GM21515 (cell line): ENCODE data around the gene HK1.
"Not testable (repeated sequence)": the region's sequence is repeated elsewhere in the genome, so short reads cannot be mapped to it uniquely, and the experiment has no call there.

Experiments
- ATAC-seq: cut with Tn5 transposase; IDR thresholded peaks from one replicate; pipeline ENCODE4 v1.9.1; 2021; ENCODE audit not compliant: unreplicated experiment

Gene HK1

DNA sequence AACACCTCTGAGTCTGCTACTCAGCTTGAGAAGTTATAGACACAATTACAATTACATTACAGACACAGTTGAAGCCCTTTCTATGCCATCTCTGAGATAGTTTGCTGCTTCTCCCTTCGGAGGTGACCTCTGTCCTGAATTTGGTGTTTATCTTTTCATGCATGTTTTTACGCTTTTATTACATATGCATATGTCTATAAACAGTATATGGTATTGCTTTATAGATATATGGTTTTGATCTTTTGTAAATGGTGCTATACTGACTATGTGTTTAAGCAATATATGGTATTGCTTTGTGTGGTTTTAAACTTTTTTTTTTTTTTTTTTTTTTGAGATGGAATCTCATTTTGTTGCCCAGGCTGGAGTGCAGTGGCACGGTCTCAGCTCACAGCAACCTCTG is 48.4 kb downstream of the HK1 start:
- no peak for ATAC-seq

DNA sequence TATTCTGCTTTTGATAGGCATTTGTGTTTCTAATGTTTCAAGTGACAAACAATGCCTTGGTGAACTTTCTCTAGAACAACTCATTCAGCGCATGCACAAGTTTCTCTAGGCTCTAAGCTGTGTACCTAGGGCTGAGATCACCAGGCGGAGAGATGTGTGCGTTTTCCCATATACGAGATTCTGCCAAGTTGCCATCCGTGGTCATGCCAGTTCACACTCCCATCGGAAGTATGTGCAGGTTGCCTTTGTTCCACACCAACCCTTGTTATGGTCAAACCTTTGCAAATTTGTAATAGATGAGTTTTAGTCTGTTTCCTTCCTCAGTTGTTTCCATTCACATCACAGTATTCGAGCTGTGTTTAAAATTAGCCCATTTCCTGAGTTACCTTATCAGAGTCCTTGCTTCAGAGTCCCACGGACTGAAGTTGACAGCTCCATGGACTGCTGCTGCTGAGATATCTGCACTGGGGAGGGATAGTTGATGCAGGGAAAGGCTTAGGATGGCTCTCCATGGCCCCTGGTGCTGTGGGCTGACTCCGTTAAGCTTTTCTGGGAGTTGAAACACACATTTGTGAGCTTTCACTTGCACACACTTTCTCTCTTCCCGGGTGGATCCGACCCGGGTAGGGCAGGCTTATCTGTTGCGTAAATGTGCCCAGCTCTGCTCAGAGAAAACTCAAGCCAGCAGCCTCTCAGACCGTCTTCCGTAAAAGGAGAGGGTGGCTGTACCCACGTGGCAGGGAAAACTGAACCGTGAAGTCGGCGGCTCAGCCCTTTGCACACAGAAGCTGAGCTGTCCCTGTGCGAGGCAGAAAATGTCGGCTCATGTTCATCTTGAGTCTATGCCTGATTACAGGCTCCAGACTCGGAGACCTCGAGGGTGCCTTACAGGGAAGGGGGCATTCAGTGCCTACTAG is 49.4 kb downstream of the HK1 start:
- ATAC-seq, result no peak

GRCh38 chr10:69328380-69328735 is 50.1 kb downstream of the HK1 start:
- ATAC-seq, result no peak

DNA sequence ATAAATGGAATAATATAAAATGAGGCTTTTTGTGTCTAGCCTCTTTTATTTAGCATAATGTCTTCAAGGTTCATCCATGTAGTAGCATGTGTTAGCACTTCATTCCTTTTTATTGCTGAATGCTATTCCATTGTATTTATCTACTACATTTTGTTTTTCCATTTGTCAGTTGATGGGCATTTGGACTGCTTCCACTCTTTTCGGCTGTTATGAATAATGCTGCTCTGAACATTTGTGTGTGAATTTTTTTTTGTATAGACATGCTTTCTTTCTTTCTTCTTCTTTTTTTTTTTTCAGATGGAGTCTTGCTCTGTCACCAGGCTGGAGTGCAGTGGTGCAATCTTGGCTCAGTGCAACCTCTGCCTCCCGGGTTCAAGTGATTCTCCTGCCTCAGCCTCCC is 50.6 kb downstream of the HK1 start:
- ATAC-seq, result not testable (repeated sequence)

DNA sequence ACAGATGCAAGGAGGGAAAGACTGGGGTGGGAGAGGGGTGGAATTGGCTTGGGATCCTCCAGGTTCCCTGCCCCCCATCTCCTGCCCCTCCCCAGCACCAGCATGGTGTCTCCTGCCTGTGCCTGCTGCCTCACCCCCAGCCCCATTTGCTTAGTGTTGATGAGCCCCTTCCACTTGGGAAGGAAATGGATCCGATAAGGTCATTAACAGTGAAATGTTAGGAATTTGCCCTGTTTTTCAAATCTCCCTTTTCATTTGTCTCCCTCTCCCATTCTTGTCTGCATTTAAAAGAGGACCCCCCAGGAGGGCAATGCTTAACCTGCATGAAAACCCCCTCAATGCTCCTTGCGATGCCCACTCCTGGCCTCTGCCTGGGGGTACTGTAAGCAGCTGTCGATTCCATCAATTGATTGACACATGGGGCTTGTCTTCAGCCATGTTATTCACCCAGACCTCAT is 51.5 kb downstream of the HK1 start:
- no peak for ATAC-seq

- ATAC-seq, result no peak
Observed at GRCh38 chr10:69331161-69331560, 52.9 kb downstream of the HK1 start.

- no peak for ATAC-seq
Observed at GRCh38 chr10:69332278-69333010, 54.1 kb downstream of the HK1 start.

DNA sequence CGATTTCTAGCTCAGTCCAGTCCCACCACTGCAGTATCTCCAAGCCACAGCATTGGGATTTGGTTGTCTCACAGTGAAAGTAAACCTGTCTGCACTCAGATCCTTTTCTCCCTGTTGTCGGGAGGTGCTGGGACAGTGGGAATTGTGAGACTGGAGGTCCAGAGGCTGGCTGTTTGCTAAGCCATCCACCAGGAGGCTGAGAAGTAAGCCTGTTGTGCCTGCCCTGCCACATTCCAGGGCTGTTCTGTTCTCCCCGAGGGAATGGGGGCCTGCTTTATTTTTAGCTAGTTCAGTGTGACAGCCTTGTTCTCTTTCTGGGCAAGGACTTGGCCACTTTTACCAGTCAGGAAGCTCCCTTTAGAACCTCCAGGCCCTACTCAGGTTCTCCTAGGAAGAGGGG is 54.9 kb downstream of the HK1 start:
- ATAC-seq, result no peak

GRCh38 chr10:69333865-69334301 is 55.6 kb downstream of the HK1 start:
- not testable (repeated sequence) for ATAC-seq

DNA sequence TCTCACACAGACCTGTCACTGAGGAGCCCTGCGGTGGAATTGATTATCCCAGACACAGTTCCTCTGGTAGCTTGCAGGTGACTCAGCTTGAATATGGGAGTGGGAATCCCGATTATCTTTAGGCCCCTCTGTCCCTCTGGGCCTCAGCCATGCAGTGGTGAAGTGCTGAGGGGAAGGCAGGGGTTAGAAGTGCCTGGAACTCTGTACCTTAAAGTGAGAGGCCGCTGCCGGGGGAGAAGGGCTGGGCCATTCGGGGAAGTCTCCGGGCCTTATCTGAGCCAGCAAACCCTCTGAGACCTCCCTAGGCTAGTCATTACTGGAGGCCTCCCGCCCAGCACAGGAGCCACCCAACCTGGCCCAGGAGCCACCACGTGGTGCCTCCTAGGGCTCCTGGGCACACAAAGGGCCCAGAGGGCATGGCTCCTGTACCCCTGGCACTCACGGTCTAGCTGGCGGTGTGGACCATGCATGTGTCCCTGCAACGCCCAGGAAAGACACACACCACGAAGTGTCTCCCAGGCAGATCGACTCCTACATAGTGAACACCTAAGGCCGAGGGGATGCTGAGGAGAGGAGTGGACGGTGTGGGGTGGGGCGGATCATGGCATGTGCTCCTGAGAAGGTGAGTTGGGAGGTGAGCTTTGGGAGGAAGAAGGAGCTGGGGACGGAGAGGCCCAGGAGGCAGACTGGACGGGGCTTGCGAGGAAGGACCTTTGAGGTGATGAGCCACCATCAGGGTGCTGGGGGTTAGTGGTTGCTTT is 56.2 kb downstream of the HK1 start:
- ATAC-seq, result no peak

DNA sequence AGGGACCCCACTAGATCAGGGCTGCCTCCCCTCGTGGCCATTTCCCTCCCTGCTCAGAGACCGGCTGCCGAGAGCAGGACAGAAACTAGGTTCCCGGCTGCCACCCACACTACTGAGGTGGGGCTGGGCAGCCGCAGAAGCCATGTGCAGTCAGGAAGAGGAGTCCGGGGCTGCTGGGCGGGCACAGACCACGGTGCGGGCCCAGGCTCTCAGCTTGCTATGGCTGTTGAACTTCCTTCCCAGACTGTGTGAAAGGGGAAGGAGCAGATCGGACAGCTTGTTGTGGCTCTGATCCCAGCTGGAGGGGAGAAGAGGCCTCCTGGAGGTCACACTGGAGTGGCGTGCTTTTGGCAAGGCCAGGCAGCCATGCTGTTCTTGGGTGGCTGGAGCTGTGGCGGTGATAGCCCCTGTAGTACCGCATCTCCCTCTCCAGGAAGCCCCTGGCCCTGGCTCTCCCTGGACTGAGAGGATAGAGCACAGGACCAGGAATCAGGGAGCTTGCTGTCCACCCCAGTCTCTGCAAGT is 56.8 kb downstream of the HK1 start:
- no peak for ATAC-seq

DNA sequence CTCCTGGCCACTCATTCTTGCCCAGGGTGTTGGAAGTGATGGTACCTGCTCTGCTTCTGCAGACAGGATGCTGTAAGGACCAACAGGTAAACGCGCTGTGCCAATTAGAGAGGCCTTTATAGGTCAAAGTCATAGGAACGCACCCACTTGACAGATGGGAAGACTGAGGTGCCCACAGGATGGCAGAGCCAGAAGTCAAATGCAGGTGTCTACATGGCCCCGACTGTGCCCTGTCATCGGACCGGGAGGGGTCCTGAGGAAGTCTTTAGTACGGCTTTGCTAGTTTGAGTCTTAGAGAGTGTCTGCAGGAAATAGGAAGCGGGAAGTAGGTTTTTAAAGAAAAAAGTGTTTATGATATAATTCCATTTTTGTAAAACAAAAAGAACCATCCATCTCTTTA is 57.3 kb downstream of the HK1 start:
- no peak for ATAC-seq

DNA sequence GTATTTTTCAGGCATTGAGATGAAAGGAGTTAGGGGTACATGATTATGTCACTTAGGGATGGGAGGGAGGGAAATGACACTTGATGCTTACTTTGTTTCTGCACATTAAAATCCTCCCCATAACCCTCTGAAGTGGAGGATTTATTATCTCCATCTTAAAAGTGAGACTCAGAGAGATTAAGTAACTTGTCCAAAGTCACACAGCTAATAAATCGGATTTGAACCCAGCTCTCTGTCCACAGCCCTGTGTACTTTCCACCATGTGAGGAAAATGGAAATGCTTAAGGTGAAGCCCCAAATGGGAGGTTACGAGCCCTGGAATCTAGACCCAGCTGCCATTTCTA is 58.6 kb downstream of the HK1 start:
- no peak for ATAC-seq

GRCh38 chr10:69337296-69338132 is 59.2 kb downstream of the HK1 start:
- no peak for ATAC-seq

- no peak for ATAC-seq
Observed at GRCh38 chr10:69338133-69338456, 59.8 kb downstream of the HK1 start.

DNA sequence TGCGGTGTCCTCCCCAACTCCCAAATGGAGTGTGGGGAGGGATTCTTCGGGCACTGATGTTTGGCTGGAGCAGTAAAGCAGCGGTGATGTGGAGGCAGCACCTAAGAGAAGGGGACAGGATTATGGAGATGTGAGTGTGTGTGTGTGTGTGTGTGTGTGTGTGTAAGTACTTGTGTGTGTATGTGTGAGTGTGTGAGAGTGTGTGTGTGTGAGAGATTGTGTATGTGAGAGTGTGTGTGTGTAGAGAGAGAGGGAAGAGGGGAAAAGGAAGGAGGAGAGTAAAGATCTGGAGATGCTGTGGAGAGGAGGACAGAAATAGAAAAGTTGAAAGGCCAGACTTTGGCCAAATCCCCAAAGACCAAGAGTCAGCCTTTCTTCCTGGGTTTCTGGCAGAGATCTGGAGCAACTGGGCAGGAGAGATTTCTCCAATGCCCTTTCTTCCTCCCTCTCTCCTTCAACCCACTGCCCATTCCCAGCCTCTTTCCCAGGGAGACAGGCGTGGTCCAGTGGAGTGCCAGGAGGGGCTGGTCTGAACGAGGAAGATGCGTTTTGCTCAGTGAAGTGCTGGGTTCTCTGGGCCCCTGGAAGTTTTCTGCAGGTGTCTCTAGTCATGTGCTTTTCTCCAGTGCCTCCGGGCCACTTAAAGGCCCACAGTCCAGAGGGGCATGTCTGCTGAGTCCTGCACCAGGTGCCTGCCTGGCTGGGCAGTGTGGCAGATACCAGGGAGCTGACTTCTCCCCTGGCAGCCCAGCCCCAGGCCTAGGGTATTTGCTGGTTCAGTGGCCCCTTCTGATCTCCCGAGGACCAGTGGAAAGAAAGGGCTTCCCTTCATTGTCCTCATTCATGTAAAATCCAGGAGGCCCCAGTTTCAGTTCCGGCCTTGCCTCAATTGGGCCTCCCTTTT is 60.5 kb downstream of the HK1 start:
- ATAC-seq, result no peak

DNA sequence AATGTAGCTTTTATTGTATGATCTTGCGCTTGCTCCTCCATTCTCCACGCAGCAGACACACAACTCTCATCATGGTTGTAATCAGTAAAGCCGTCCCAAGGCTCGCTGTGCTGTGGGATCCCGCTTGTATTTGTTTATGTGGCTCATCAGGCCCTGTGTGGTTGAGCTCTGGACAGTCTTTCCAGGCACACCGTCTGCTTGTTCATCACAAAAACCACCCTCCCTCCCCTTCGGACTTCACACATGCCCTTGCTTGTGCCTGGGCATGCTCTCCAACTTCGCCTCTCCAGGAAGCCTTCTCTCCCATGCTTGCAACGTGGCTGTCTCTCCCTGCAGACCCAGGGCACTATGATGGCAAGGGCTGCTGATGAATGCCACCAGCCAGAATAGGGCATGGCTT is 62.4 kb downstream of the HK1 start:
- ATAC-seq, result no peak

GRCh38 chr10:69343905-69344304 is 65.6 kb downstream of the HK1 start:
- ATAC-seq, result no peak

- peak; percentile 64 for ATAC-seq
Observed at GRCh38 chr10:69344591-69345252, 66.4 kb downstream of the HK1 start.
